ENCODE measurements around the gene MYO7B. TPM values are rescaled to one million over a fixed set of nuclear protein-coding genes. Genes with fewer than 3 reads are reported as not detected.

The MYO7B gene
- under 1 TPM; 0.28 to 0.55 (median 0.51) TPM for total RNA-seq
- under 1 TPM; 0.44 to 0.61 (median 0.47) TPM for polyA plus RNA-seq
- long read RNA-seq, donor 1, result 0 reads
- long read RNA-seq, donor 2, partial matches to known transcripts, result 1 of 4 reads
- long read RNA-seq, donor 2, other reads (novel, unspliced or antisense), result 1 of 4 reads

GRCh38 chr2:127535422-127535901 is at the start of gene MYO7B:
Gene MYO7B, plus strand, starts transcription at chr2:127535683. Its CDS starts 24,040 bp downstream, at chr2:127559723.
- TF ChIP-seq CTCF (IDR thresholded peaks at IDR 0.05), result no peak
- WGBS, 3 donors, result 69 to 78% (median 69%) methylated on average over 11 of the region's 11 CpGs

GRCh38 chr2:127485694-127486071 is 49.8 kb upstream of the MYO7B start:
- no peaks in the 10 kb centered on the region for H3K9me3 ChIP-seq
- no peak for DNase-seq
- intact Hi-C loops (cut with DNase I), result no loop called here
- no peak overlapping the region for H3K27ac ChIP-seq
- no peaks in the 10 kb centered on the region for H3K27me3 ChIP-seq (ENCODE audit: insufficient read depth in 3 of 3, low read length in 2 of 3)
- no peak for TF ChIP-seq CTCF (IDR thresholded peaks at IDR 0.05)
- H3K4me1 ChIP-seq, result no peaks in the 10 kb centered on the region
- H3K4me3 ChIP-seq, result no peak overlapping the region
- no peak for ATAC-seq
- peaks cover 25 to 98% of the 10 kb centered on the region in 2 donors for H3K36me3 ChIP-seq (ENCODE audit: insufficient read depth in 1 of 2, low read depth in 1 of 2)
- WGBS, 3 donors, result 80 to 83% (median 80%) methylated on average over 5 of the region's 5 CpGs

More at GRCh38 chr2:127535422-127535901, at the start of gene MYO7B:
- ATAC-seq (no peak), DNase-seq (no peak)
- Histone ChIP-seq H3K27ac (no peak within 1 kb of the TSS), H3K27me3 (ENCODE audit: insufficient read depth in 3 of 3, low read length in 2 of 3) (peaks cover 0 to 5% (median 0%) of the 10 kb centered on the region in 3 donors), H3K4me3 (no peak within 1 kb of the TSS), H3K36me3 (ENCODE audit: insufficient read depth in 1 of 2, low read depth in 1 of 2) (no peaks in the 10 kb centered on the region), H3K4me1 (no peaks in the 10 kb centered on the region), H3K9me3 (no peaks in the 10 kb centered on the region)
- intact Hi-C loops (cut with DNase I), result loop anchor here in 1 of 2 donors (10.0 kb wide), 1 partner anchor 119 kb away; no protein-coding TSS in a partner anchor

- H3K4me3 ChIP-seq, result no peak overlapping the region
- DNase-seq (no peak), ATAC-seq (no peak)
- H3K9me3 ChIP-seq, result no peaks in the 10 kb centered on the region
- H3K27ac ChIP-seq, result no peak overlapping the region
- H3K36me3 ChIP-seq (ENCODE audit: insufficient read depth in 1 of 2, low read depth in 1 of 2), result peaks cover 25 to 98% of the 10 kb centered on the region in 2 donors
- H3K4me1 ChIP-seq, result no peaks in the 10 kb centered on the region
- no peak for TF ChIP-seq CTCF (IDR thresholded peaks at IDR 0.05)
- intact Hi-C loops (cut with DNase I), result no loop called here
- 89 to 95% (median 93%) methylated on average over 8 of the region's 8 CpGs for WGBS, 3 donors
- H3K27me3 ChIP-seq (ENCODE audit: insufficient read depth in 3 of 3, low read length in 2 of 3), result no peaks in the 10 kb centered on the region
Observed at GRCh38 chr2:127486247-127487058, 49.0 kb upstream of the MYO7B start.

- Histone ChIP-seq H3K4me3 (no peak overlapping the region), H3K36me3 (ENCODE audit: insufficient read depth in 1 of 2, low read depth in 1 of 2) (peaks cover 19 to 100% of the 10 kb centered on the region in 2 donors), H3K27ac (no peak overlapping the region), H3K4me1 (no peaks in the 10 kb centered on the region), H3K27me3 (ENCODE audit: insufficient read depth in 3 of 3, low read length in 2 of 3) (no peaks in the 10 kb centered on the region), H3K9me3 (no peaks in the 10 kb centered on the region)
- TF ChIP-seq CTCF (IDR thresholded peaks at IDR 0.05), result no peak
- DNase-seq (no peak), ATAC-seq (no peak)
- intact Hi-C loops (cut with DNase I), result no loop called here
- 90 to 93% (median 91%) methylated on average over 4 of the region's 4 CpGs for WGBS, 3 donors
Observed at GRCh38 chr2:127490283-127490682, 45.2 kb upstream of the MYO7B start.

Data from psoas muscle (tissue), 8 donors.